ENCODE measurements around the gene SYS1.

GRCh38 chr20:45342855-45343531, 20.0 kb upstream of the SYS1 start:
- TF ChIP-seq TCF7L2 (IDR thresholded peaks at IDR 0.05; ENCODE audit: low read depth, low read length) (peak; percentile 42; the same call in 1 of the 2 replicates), CTCF (IDR thresholded peaks at IDR 0.05) (no peak), REST (IDR thresholded peaks at IDR 0.05; ENCODE audit: insufficient read depth in 1 of 2, low read depth in 2 of 2, low read length in 1 of 2) (no peak)
